Measurements from ENCODE around the gene CTAG2.
"Not testable (repeated sequence)": the region's sequence is repeated elsewhere in the genome, so short reads cannot be mapped to it uniquely, and the experiment has no call there.

CTAG2 gene

DNA sequence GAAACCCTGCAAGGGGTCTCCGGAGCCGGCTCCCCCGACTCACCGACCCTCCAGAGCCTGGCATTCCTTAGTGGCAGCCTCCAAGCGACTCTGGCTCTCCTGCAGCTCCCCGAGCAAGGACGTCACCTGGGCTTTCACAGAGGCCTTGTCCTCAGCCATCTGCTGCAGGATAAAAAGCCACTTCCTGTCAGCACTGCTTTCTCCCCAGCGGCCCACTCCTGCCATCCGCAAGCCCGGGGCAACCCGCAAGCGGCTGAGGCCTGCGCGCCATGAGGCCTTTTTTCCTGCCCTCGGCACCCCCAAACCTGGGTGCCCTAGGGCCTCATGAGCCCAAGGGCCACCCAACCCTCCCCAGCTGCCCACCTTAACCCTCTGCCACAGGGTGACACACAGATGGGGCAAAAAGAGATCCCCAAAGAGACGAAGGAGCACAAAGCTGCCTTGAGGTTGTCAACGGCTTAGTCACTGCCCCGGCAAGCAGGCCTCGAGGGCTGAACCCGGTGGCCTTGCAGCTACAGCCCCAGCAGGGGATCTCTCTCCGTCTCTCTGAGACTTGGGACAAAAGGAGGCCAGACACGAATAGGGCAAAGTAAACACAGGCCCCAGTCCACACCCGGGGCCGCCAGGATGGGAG lies 7.5 kb downstream of the CTAG2 start:
- not testable (repeated sequence) for H3K27me3 ChIP-seq (replicated peaks; ENCODE audit: control insufficient read depth, insufficient read depth, low read length); DNase-seq (ENCODE audit: low read depth); H3K4me1 ChIP-seq (ENCODE audit: control insufficient read depth, insufficient read depth, low read length); H3K9ac ChIP-seq (ENCODE audit: low read length); H3K9me3 ChIP-seq (ENCODE audit: control insufficient read depth, low read length); H3K4me3 ChIP-seq (ENCODE audit: low read length); H3K36me3 ChIP-seq (ENCODE audit: control insufficient read depth, insufficient read depth, low read length, severe bottlenecking)

DNA sequence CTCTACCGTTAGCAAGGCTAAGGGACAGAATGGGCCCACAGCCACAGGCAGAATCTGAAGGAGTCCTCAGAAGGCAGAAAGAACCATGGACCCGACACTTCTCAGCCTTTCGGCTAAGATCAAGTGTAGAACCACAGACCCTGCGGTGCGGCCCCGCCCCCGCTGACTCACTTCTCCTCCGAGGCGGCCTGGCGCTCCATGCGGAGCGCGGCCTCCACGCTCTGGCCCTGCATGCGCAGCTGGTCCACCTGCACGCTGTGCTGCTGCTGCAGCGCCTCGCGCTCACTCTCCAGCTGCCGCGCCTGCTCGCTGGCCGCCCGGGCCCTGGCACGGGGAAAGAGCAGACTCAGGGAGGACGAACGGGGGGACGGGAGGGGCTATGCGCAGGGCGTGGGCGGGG lies 9.7 kb downstream of the CTAG2 start:
- H3K9ac ChIP-seq (ENCODE audit: low read length); H3K36me3 ChIP-seq (ENCODE audit: control insufficient read depth, insufficient read depth, low read length, severe bottlenecking); H3K27me3 ChIP-seq (replicated peaks; ENCODE audit: control insufficient read depth, insufficient read depth, low read length); H3K4me3 ChIP-seq (ENCODE audit: low read length); DNase-seq (ENCODE audit: low read depth); H3K4me1 ChIP-seq (ENCODE audit: control insufficient read depth, insufficient read depth, low read length); H3K9me3 ChIP-seq (ENCODE audit: control insufficient read depth, low read length): not testable (repeated sequence)

DNA sequence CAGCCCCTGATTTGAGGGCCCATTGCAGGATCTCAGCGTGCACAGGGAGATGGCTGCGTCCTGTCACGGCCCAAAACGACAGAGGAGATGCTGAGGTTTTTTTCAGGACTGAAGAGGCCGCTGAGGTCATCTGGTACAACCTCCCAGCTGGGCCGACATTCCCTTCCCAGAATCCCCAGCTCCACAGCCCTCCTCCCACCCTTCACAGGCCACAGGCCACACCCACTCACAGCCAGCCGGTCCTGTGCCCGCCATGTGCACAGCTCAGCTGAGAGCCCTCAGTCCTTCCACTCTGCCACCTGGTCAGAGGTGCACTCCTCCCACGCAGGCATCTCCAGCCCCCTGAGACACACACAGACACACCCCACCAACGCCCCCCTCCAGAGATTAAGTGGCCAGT lies 11.6 kb downstream of the CTAG2 start:
- not testable (repeated sequence) for H3K9ac ChIP-seq (ENCODE audit: low read length); H3K4me1 ChIP-seq (ENCODE audit: control insufficient read depth, insufficient read depth, low read length); H3K27me3 ChIP-seq (replicated peaks; ENCODE audit: control insufficient read depth, insufficient read depth, low read length); DNase-seq (ENCODE audit: low read depth); H3K4me3 ChIP-seq (ENCODE audit: low read length); H3K36me3 ChIP-seq (ENCODE audit: control insufficient read depth, insufficient read depth, low read length, severe bottlenecking); H3K9me3 ChIP-seq (ENCODE audit: control insufficient read depth, low read length)

DNA sequence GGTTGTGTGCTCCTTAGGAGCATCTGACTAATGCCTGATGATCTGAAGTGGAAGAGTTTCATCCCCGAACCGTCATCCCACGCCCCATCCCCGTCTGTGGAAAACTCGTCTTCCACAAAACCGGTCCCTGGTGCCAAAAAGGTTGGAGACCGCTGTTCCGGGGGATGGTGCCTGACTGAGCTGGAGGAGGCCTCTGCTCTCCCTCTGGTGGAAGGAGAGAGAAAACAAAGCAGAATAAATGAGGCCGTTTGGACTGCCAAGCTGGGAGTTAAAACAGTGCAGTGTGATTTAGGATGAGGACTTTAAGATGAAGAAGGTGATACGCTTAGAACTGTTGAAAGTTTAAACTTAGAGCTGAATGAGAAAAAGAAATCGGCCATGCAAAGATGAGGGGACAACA lies 19.7 kb downstream of the CTAG2 start:
- not testable (repeated sequence) for H3K9me3 ChIP-seq (ENCODE audit: control insufficient read depth, low read length); H3K36me3 ChIP-seq (ENCODE audit: control insufficient read depth, insufficient read depth, low read length, severe bottlenecking); H3K27me3 ChIP-seq (replicated peaks; ENCODE audit: control insufficient read depth, insufficient read depth, low read length); H3K4me3 ChIP-seq (ENCODE audit: low read length); H3K4me1 ChIP-seq (ENCODE audit: control insufficient read depth, insufficient read depth, low read length); H3K9ac ChIP-seq (ENCODE audit: low read length); DNase-seq (ENCODE audit: low read depth)

DNA sequence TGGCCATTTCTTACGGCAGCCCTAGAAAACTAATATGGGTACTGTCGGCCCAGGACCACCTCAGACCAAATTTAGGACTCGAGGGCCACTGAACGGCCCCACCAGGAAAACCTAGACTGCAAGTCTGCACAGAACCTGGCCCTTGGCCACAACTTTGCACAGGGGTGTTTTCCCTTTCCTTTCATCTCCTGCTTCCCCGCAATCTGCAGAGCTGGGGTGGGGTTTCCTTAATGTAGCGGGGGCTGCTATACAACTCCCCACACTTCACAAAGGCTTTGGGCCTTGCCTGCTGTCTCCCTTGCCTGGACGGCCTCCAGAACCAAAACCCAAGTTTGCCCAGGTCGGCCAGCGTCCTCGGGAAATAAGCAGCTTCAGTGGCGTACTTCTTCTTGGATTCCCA lies 22.4 kb downstream of the CTAG2 start:
- not testable (repeated sequence) for DNase-seq (ENCODE audit: low read depth); H3K9me3 ChIP-seq (ENCODE audit: control insufficient read depth, low read length); H3K36me3 ChIP-seq (ENCODE audit: control insufficient read depth, insufficient read depth, low read length, severe bottlenecking)

DNA sequence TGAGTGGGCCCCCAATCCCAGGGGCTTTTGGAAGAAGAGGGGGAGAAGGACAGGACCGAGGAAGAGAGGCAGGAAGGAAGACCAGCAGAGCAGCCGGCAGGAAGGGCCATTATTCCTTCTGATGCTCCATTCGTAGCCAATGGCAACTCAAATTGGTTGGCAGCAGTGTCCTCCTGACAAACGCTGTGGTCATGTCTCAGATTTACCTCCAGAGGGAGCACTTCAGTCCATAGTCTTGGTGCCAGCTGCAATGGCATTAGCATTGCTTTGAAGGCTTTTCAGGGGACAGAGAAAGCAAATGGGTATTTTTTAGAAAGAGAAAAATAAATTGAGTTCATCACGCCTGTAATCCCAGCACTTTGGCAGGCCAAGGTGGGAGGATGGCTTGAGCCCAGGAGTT lies 24.4 kb downstream of the CTAG2 start:
- not testable (repeated sequence) for H3K4me3 ChIP-seq (ENCODE audit: low read length); H3K36me3 ChIP-seq (ENCODE audit: control insufficient read depth, insufficient read depth, low read length, severe bottlenecking); H3K27me3 ChIP-seq (replicated peaks; ENCODE audit: control insufficient read depth, insufficient read depth, low read length); H3K9ac ChIP-seq (ENCODE audit: low read length); DNase-seq (ENCODE audit: low read depth); H3K4me1 ChIP-seq (ENCODE audit: control insufficient read depth, insufficient read depth, low read length); H3K9me3 ChIP-seq (ENCODE audit: control insufficient read depth, low read length)

More for the DNA sequence above, 22.4 kb downstream of the CTAG2 start:
- H3K27me3 ChIP-seq (replicated peaks; ENCODE audit: control insufficient read depth, insufficient read depth, low read length); H3K4me1 ChIP-seq (ENCODE audit: control insufficient read depth, insufficient read depth, low read length); H3K9ac ChIP-seq (ENCODE audit: low read length); H3K4me3 ChIP-seq (ENCODE audit: low read length): not testable (repeated sequence)

DNA sequence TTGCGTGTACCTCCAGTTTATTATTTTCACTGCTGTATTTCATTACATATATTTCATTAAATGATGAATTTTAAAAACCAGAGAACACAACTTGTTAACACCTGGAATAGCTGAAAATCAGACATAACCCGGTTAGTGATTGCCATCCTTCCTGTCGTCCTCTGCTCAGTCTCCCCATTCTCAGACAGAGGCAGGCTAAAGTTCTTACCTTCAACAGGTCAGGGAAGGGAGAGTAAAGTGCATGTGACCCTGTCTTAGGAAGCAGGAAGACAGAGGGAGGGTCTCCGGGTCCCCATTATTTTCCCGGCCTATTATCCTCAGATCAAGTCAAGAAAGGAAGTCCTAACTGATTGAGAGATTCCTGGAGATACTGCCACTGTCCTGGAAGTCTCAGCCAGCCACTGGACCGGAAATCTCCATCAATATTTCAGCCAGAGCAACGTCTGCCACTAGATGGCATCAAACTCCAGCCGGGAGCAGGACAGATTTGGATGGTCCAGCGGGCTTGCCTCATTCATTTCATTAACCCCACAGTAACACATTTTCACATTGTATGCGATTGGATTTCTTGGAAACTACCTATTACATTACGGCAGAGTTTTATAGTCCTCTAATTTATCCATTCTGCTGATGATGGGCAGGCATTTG lies 32.5 kb downstream of the CTAG2 start:
- H3K9ac ChIP-seq (ENCODE audit: low read length); H3K27me3 ChIP-seq (replicated peaks; ENCODE audit: control insufficient read depth, insufficient read depth, low read length); H3K4me3 ChIP-seq (ENCODE audit: low read length); H3K4me1 ChIP-seq (ENCODE audit: control insufficient read depth, insufficient read depth, low read length); H3K9me3 ChIP-seq (ENCODE audit: control insufficient read depth, low read length); H3K36me3 ChIP-seq (ENCODE audit: control insufficient read depth, insufficient read depth, low read length, severe bottlenecking); DNase-seq (ENCODE audit: low read depth): not testable (repeated sequence)

DNA sequence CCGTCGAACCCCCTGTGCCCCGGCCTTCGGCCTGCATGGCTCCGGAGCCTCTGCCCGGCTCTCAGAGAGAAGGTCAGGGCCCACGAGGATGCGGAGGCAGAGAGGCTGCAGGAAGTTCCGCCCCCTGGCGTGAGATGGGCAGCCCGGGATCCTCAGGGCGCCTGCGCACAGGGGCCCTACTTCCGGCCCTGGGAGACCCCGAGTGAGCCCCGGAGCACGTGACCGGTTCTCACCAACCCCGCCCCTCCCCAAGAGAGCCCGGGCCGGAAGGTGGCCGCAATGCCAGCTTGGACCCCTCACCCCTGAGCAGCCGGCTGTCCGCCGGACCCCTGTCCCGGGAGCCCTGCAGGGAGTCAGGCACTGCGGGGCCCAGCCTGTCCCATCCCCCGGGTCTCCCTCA lies 34.2 kb downstream of the CTAG2 start, which contains the start of gene CTAG1B:
Gene CTAG1B (minus strand): TSS at position 101 of the 400 bp plus-strand sequence. CDS start 64 bp downstream, at position 37.
- not testable (repeated sequence) for H3K4me3 ChIP-seq (ENCODE audit: low read length); H3K4me1 ChIP-seq (ENCODE audit: control insufficient read depth, insufficient read depth, low read length); H3K27me3 ChIP-seq (replicated peaks; ENCODE audit: control insufficient read depth, insufficient read depth, low read length); DNase-seq (ENCODE audit: low read depth); H3K9me3 ChIP-seq (ENCODE audit: control insufficient read depth, low read length); H3K36me3 ChIP-seq (ENCODE audit: control insufficient read depth, insufficient read depth, low read length, severe bottlenecking); H3K9ac ChIP-seq (ENCODE audit: low read length)

DNA sequence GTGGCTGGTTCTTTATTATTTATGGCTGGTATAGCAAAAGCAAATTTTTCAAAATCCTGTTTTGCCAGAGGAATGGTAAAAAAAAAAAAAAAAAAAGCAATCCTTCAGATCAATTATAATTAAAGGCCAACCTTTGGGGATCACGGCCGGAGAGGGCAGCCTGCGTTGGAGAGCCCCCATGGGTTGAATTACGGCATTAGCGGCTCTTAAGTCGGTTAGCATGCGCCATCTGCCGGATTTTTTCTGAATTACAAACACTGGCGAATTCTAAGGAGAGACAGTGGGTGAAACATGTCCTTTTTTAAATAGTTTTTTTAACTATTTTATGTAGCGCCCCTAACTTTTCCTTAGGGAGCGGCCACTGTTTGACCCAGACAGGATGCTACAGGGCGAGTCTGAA lies 39.8 kb downstream of the CTAG2 start:
- H3K9ac ChIP-seq (ENCODE audit: low read length); DNase-seq (ENCODE audit: low read depth); H3K36me3 ChIP-seq (ENCODE audit: control insufficient read depth, insufficient read depth, low read length, severe bottlenecking); H3K4me1 ChIP-seq (ENCODE audit: control insufficient read depth, insufficient read depth, low read length); H3K4me3 ChIP-seq (ENCODE audit: low read length); H3K27me3 ChIP-seq (replicated peaks; ENCODE audit: control insufficient read depth, insufficient read depth, low read length); H3K9me3 ChIP-seq (ENCODE audit: control insufficient read depth, low read length): not testable (repeated sequence)

DNA sequence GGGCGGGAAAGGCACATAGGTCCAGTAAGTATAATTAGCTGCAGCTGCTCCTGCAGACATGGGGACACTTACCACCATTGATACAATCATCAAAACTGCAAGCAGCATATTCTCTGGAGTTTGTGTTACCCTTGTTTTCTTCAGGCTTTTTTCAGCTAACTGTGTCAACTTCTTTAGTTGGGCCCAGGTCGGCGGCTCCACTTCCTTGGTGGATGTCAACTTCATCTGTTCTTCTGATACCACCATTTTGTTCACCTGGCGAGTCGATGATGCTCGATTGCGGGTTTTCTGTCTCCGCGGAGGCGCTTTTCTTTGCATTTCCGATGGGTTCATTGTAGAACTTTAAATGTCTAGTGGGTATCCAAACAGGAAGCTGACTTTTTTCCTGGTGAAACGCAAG lies 42.2 kb downstream of the CTAG2 start:
- H3K9me3 ChIP-seq (ENCODE audit: control insufficient read depth, low read length); DNase-seq (ENCODE audit: low read depth): not testable (repeated sequence)

DNA sequence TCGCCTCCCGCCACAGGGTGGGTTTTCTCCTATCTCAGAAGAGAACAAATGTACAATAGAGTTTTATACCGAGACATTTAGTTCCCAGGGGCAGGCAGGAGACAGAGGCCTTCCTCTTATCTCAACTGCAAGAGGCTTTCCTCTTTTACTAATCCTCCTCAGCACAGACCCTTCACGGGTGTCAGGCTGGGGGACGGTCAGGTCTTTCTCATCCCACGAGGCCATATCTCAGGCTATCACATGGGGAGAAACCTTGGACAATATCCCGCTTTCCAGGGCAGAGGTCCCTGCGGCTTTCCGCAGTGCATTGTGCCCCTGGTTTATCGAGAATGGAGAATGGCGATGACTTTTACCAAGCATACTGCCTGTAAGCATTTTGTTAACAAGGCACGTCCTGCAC lies 44.6 kb downstream of the CTAG2 start:
- H3K4me1 ChIP-seq (ENCODE audit: control insufficient read depth, insufficient read depth, low read length); H3K9ac ChIP-seq (ENCODE audit: low read length); H3K9me3 ChIP-seq (ENCODE audit: control insufficient read depth, low read length); H3K4me3 ChIP-seq (ENCODE audit: low read length); DNase-seq (ENCODE audit: low read depth); H3K36me3 ChIP-seq (ENCODE audit: control insufficient read depth, insufficient read depth, low read length, severe bottlenecking): not testable (repeated sequence)
- peaks cover 11% of the 10 kb centered on the region for H3K27me3 ChIP-seq (replicated peaks; ENCODE audit: control insufficient read depth, insufficient read depth, low read length)

More for the DNA sequence above, 42.2 kb downstream of the CTAG2 start:
- H3K4me3 ChIP-seq (ENCODE audit: low read length); H3K4me1 ChIP-seq (ENCODE audit: control insufficient read depth, insufficient read depth, low read length); H3K36me3 ChIP-seq (ENCODE audit: control insufficient read depth, insufficient read depth, low read length, severe bottlenecking); H3K9ac ChIP-seq (ENCODE audit: low read length): not testable (repeated sequence)
- peaks cover 11% of the 10 kb centered on the region for H3K27me3 ChIP-seq (replicated peaks; ENCODE audit: control insufficient read depth, insufficient read depth, low read length)

DNA sequence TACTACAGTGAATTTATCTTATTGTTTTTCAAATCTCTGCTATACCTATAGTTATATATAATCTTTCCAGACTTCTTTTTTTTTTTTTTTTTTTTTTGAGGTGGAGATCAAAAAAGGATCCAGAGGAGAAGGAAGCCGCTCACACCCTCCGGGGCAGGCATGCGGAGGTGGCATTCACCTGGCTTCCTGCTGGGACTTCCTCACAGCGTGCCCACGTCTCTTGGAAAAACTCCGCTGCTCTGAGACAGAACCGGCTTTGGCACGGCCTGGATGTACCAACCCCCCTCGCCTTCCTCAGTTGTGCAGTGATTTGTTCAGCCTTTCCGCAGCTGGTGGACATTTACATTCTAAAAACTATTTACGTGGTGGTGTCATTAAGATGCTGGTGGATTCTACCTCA lies 45.4 kb downstream of the CTAG2 start:
- not testable (repeated sequence) for H3K36me3 ChIP-seq (ENCODE audit: control insufficient read depth, insufficient read depth, low read length, severe bottlenecking); H3K4me3 ChIP-seq (ENCODE audit: low read length); H3K9ac ChIP-seq (ENCODE audit: low read length); DNase-seq (ENCODE audit: low read depth); H3K4me1 ChIP-seq (ENCODE audit: control insufficient read depth, insufficient read depth, low read length); H3K9me3 ChIP-seq (ENCODE audit: control insufficient read depth, low read length)
- H3K27me3 ChIP-seq (replicated peaks; ENCODE audit: control insufficient read depth, insufficient read depth, low read length), result peaks cover 11% of the 10 kb centered on the region

Measured in adipocyte (in vitro differentiated cells).